ENCODE data around the gene FGD6.

The FGD6 gene

DNA sequence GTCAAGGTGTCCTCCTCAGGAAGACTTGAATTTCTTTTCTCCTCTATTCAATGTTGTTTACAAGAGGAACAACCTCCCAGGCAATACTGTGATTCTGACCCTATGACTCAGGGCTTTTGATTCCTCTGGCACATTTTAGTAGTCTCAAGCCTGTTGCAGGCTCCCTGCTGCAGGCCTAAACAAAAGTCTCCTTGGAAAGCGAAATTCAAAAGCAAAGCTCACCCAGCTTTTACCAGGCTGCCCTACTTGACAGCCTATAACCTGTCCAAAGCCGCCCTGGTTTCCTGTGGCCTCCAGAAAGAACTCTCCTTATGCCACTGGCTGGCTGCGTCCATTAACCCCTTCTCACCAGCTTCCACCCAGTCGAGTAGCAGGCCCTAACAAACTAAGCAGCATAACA lies 11.6 kb downstream of the FGD6 start:
- no peak for DNase-seq (ENCODE audit: low spot score)
- TF ChIP-seq, protein P1, sequence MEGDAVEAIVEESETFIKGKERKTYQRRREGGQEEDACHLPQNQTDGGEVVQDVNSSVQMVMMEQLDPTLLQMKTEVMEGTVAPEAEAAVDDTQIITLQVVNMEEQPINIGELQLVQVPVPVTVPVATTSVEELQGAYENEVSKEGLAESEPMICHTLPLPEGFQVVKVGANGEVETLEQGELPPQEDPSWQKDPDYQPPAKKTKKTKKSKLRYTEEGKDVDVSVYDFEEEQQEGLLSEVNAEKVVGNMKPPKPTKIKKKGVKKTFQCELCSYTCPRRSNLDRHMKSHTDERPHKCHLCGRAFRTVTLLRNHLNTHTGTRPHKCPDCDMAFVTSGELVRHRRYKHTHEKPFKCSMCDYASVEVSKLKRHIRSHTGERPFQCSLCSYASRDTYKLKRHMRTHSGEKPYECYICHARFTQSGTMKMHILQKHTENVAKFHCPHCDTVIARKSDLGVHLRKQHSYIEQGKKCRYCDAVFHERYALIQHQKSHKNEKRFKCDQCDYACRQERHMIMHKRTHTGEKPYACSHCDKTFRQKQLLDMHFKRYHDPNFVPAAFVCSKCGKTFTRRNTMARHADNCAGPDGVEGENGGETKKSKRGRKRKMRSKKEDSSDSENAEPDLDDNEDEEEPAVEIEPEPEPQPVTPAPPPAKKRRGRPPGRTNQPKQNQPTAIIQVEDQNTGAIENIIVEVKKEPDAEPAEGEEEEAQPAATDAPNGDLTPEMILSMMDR (IDR thresholded peaks at IDR 0.05) = no peak
- peak overlapping the region; percentile 61 to 80 for H3K27ac ChIP-seq
- H3K4me3 ChIP-seq = no peak overlapping the region

DNA sequence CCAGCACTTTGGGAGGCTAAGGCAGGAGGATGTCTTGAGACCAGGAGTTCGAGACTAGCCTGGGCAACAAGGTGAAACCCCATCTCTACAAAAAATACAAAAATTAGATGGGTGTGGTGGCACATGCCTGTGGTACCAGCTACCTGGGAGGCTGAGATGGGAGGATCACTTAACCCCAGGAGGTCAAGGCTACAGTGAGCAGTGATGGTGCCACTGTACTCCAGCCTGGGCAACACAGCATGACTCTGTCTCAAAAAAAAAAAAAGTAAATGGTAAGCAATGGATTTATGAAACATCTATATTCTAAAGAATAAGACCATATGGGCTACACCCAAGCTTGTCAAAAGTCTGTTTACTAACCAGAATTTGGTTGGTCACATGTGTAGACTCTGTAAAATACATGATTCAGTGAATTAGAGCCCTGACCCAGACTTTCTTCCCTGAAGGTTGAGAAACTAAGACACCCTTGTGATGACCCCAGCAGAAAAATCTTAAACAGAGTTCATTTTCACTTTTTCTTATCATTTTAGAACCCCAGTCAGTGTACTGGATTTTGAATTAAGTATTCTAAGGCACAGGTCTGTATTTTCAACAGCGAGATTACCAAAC lies 12.1 kb downstream of the FGD6 start:
- Histone ChIP-seq H3K4me3 (no peak overlapping the region), H3K27ac (peak overlapping the region; percentile 61 to 80)
- no peak for DNase-seq (ENCODE audit: low spot score)
- TF ChIP-seq, protein P1 (IDR thresholded peaks at IDR 0.05) = no peak

DNA sequence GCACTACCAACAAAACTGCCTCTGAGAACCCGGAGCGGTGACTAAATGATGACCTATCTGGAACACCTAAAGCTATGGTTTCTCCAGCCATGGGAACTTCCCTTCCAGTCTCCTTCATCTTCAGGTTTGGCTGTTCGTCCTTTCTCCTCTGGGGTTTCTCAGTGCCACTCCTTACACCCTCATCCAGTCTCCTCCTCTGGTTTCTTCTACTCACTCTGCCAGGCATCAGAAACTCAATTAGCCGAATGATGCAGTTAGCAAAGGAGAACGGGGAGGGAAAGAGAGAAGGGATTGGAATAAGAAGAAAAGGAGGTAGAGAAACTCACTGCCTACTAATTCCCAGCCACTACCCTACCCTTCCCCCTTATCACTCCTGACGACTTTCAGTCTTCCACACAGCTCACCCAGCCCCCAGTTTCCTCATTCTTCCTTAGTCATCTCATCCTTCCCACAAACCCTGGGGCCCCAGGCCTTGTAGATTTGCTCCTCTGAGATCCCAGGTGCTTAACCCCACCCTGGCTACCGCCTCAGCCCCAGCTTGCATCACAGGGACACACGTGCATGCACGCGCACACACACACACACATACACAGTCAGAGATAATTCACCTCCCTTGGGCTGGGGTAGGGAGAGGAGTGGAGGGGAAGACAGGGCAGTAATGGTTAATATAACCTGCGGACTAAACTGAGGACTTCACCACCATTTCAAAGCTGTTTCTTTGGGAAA lies 13.0 kb downstream of the FGD6 start:
- Histone ChIP-seq H3K4me3 (no peak overlapping the region), H3K27ac (peak overlapping the region; percentile 36 to 80)
- TF ChIP-seq, protein P1 (IDR thresholded peaks at IDR 0.05) = no peak
- no peak for DNase-seq (ENCODE audit: low spot score)

DNA sequence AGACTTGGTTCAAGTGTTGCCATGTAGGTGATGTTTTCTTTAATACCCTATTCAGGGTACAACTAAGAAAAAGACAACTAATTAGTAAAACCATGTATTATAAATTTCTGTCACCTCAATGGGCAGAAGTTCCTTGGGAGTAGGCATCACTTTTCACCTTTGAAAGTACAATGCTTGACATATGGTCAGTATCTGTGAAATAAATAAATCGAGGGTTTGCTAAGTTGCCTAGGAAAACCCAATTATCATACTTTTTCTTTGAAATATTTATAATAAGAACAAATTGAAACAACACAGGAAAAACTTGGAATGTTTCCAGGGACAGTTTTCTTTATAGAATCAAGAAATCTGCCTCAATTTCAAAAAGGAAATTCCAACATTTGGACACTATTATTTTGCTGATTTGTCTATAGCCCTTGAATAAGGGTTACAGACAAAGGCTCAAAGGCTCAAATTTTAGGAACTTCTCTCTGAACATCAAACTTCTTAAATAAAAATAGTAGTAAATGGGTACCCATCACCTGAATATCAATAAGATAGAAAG lies 13.7 kb downstream of the FGD6 start:
- Histone ChIP-seq H3K4me3 (no peak overlapping the region), H3K27ac (peak overlapping the region in 1 of 2 donors; percentile 36)
- TF ChIP-seq, protein P1 (IDR thresholded peaks at IDR 0.05) = no peak

DNA sequence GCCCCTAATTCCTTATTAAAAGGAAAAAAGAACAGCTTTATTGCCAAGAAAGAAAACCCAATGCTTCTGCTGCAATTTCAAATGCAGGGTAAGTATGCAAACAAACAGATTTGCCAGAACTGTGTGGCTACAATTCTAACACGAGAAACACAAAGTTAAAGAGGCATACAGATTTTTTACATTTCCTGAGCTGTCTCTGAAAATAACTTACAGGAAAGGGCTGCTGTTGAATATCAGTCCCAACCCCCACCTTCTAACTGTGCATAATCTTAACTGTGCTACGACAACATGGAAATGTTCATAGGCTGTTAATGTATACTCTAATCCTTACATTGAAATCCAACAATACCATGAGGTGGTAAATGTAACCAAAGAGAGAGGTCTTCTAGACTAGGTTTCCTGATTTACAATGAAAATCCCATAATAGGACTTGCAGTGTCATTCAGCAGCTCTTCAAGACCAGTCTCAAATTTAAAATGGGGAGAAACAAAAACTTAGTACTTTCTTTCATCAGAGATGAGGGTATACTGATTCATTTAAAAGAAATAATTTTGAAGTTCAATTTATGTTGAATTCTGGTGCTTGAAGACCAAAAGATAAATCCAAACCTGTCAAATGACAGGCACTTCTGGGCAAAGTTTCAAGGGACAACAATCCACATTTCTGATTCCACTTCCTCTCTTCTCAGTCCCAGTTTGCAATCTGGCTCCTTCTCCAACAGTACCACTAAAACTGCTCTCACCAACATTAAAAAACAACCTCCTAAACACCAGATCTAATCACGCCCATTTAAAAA lies 14.4 kb downstream of the FGD6 start:
- peak overlapping the region in 1 of 2 donors; percentile 36 for H3K27ac ChIP-seq
- no peak overlapping the region for H3K4me3 ChIP-seq
- TF ChIP-seq, protein P1 (IDR thresholded peaks at IDR 0.05) = no peak
- no peak for DNase-seq (ENCODE audit: low spot score)

More for the DNA sequence above, 13.7 kb downstream of the FGD6 start:
- no peak for DNase-seq (ENCODE audit: low spot score)

DNA sequence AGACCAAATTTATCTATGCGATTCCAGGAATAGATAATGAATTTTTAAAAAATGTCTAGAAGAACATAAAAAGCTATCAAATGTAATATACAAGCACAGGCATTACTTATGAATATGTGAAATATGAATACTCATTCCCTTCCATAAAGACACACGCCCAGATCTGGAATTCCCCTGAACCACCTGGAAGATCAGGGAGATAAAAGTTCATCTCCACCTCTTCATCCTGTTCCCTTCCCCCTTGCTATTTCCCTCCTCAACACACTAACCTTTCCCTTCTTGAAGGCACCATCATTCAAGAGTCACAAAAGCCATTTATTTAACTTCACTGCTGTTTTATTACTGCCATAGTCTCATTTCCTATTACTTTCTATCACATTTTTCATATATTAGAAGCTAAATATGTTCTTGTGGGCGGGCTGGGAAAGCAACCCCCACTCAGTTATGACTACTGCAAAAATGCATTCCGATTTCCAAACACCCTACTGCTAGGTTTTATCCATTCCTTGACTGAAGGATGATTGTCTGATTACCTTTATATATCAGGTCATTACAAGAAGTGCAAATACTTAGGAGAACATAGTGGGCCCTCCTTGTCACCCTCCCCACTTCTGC lies 16.1 kb downstream of the FGD6 start:
- no peak overlapping the region for H3K4me3 ChIP-seq

More for the DNA sequence above, 16.1 kb downstream of the FGD6 start:
- TF ChIP-seq, protein P1 (IDR thresholded peaks at IDR 0.05) = no peak
- DNase-seq (ENCODE audit: low spot score) = no peak
- H3K27ac ChIP-seq = no peak overlapping the region

Data from coronary artery (tissue), 2 donors.